Heart left ventricle (tissue), 16 donors: Measurements from ENCODE around the gene SELP. TPM values are rescaled to one million over a fixed set of nuclear protein-coding genes. Genes with fewer than 3 reads are reported as not detected.

Experiments used
- ATAC-seq, 4 donors: fragments of 200-7000 bp; cut with Tn5 transposase; one replicate each; pipeline ENCODE4 v1.9.1; 2020 to 2022; ENCODE audit warnings: moderate library complexity in 4 of 4, mild to moderate bottlenecking in 3 of 4, moderate number of reproducible peaks in 1 of 4
- DNase-seq, 5 donors: peaks; one replicate each; pipeline ENCODE4 v3.0.0-alpha.2; 2020
- H3K27ac ChIP-seq, 12 donors: fragments of 200-600 bp; sonication (generic) in 4 of 12; one replicate each; pipeline versions ENCODE4 v1.5.0 to v1.8.0; 2016 to 2022; ENCODE audit warnings: mild to moderate bottlenecking in 2 of 12
- H3K27me3 ChIP-seq, 9 donors: fragments of 200-600 bp; sonication (generic) in 2 of 9; one replicate each; pipeline versions ENCODE4 v1.5.1 to v1.8.0; 2016 to 2022; ENCODE audit warnings: mild to moderate bottlenecking in 3 of 9
- H3K36me3 ChIP-seq, 9 donors: fragments of 200-600 bp; sonication (generic) in 2 of 9; one replicate each; pipeline versions ENCODE4 v1.5.0 to v1.8.0; 2018 to 2022; ENCODE audit warnings: mild to moderate bottlenecking in 2 of 9
- H3K4me1 ChIP-seq, 12 donors: fragments of 200-600 bp; sonication (generic) in 4 of 12; one replicate each; pipeline versions ENCODE4 v1.5.0 to v1.8.0; 2016 to 2022; ENCODE audit warnings: mild to moderate bottlenecking in 3 of 12
- H3K4me3 ChIP-seq, 12 donors: fragments of 200-600 bp; sonication (generic) in 4 of 12; one replicate each; pipeline versions ENCODE4 v1.5.0 to v1.8.0; 2017 to 2022; ENCODE audit warnings: mild to moderate bottlenecking in 9 of 12, moderate library complexity in 4 of 12
- H3K9me3 ChIP-seq, 12 donors: fragments of 200-600 bp; sonication (generic) in 4 of 12; one replicate each; pipeline versions ENCODE4 v1.5.0 to v1.8.0; 2016 to 2022; ENCODE audit warnings: mild to moderate bottlenecking in 1 of 12
- CTCF ChIP-seq, 12 donors: fragments of 200-600 bp; sonication (generic) in 4 of 12; IDR thresholded peaks; one replicate each; pipeline versions ENCODE4 v1.5.0 to v1.8.0; 2018 to 2022; ENCODE audit warnings: antibody characterized with exemption in 12 of 12, mild to moderate bottlenecking in 5 of 12
- POLR2A ChIP-seq, 2 donors: fragments of 450-650 bp; IDR thresholded peaks; one replicate each; pipeline ENCODE4 v1.6.1; 2017; ENCODE audit warnings: antibody characterized with exemption in 2 of 2, mild to moderate bottlenecking in 2 of 2, moderate library complexity in 2 of 2
- WGBS, 4 donors: extraction: QIAGEN DNeasy Blood & Tissue Kit in 2 of 4; methylation state at CpG; one replicate each; pipeline versions ENCODE4 v1.1.5 to v1.1.7; 2013 to 2018; 5-methylcytosine and 5-hydroxymethylcytosine counted together
- intact Hi-C, 10 donors: fragments of 100-400 bp; cut with DNase I; formaldehyde crosslinking; loops; one replicate each; pipeline versions ENCODE4 v1.11.1 to v1.14.2; 2022
- polyA plus RNA-seq, 2 donors: library from polyadenylated mRNA; stranded (reverse); fragments of 200-250 nt; gene quantifications; one replicate each; pipeline ENCODE4 v1.2.3, GENCODE V29; 2013
- total RNA-seq, 9 donors: library from RNA; depleted of rRNA in 2 of 9; stranded (reverse); fragments of >200 nt in 2 of 9; fragmentation: NEBNext Ultra II Directional in 3 of 9; extraction: Animal tissue kit (Norgen Biotek cat#: 25700) in 3 of 9; gene quantifications; one replicate each; pipeline versions ENCODE4 v1.1.0 to v1.2.4, GENCODE V29; 2016 to 2023
- donor health status: ischemic (EF 13 %, LVEDD 7.1; RV severe dilation, severe dysfunction).
- donor health status: healthy with polysubstance abuse.
- donor health status: DM: no; HTN: yes; CAD: no.
- donor health status: DM: no; HTN: no; CAD: no.
- donor health status: ischemic (EF 25% LVEDD 6.9; RV normal size, moderate dysfunction).
- donor health status: ischemic (EF 25% LVEDD 5.7; RV mildly dilated, moderate dysfunction).
- donor health status: healthy.
- donor health status: DM: yes; HTN: yes; CAD: no.
- donor health status: ischemic (EF 35%, LVEDD 5.7; RV mildly dilated, moderate dysfunction).
- donor health status: nonischemic (EF 11% LVEDD 7.7; RV severe dilation, severe dysfunction).
- donor health status: DM: yes; HTN: yes; CAD: no.
- donor health status: PGD.
- donor health status: ischemic (EF 29% LVEDD 5.4; RV normal size, mild dysfunction).
- donor health status: nonischemic (EF 23%, LVEDD 6.1; RV moderate dilation, normal function).

Gene SELP
- total and polyA plus RNA-seq, 11 donors, result 1.1 to 9.7 (median 5.1) TPM

- H3K9me3 ChIP-seq, result no peaks in the 10 kb centered on the region
- TF ChIP-seq CTCF (IDR thresholded peaks at IDR 0.05) (no peak), POLR2A (IDR thresholded peaks at IDR 0.05) (no peak)
- H3K36me3 ChIP-seq, result no peaks in the 10 kb centered on the region
- ATAC-seq (peak in 2 of 4 donors; percentile 24 to 56), DNase-seq (no peak)
- no peak overlapping the region for H3K27ac ChIP-seq
- WGBS, 4 donors, result 43 to 57% (median 49%) methylated on average over 3 of the region's 3 CpGs
- no peak overlapping the region for H3K4me3 ChIP-seq
- H3K4me1 ChIP-seq, result no peaks in the 10 kb centered on the region
- peaks cover 0 to 8% (median 0%) of the 10 kb centered on the region in 9 donors for H3K27me3 ChIP-seq
- intact Hi-C loops, result loop anchor here in 2 of 10 donors (5.0 kb wide), 2 partner anchors 121 to 211 kb away; no protein-coding TSS in a partner anchor
Observed at GRCh38 chr1:169595764-169596711, 33.9 kb downstream of the SELP start.

DNA sequence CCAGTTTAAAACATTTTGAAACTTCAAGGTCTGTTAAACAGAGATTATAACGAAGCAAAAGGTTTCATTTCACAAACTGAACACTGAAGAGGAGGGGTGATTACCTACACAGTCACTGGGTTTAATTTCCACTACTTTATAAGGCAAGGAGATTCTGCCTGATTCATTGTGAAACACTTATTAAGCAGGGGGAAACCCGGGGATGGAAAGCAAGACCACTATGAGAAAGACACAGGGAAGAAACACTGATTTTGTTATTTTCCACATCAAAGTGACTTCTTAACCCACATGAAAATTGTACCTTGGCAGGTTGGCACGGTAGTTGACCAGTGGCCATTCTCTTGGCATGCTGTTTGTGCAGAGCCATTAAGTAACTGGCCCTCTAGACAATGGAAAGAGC is 35.5 kb downstream of the SELP start:
- H3K36me3 ChIP-seq, result no peaks in the 10 kb centered on the region
- WGBS, 4 donors, result 60 to 65% (median 63%) methylated on average over 3 of the region's 3 CpGs
- no peaks in the 10 kb centered on the region for H3K9me3 ChIP-seq
- H3K27me3 ChIP-seq, result peaks cover 0 to 8% (median 0%) of the 10 kb centered on the region in 9 donors
- intact Hi-C loops, result no loop called here
- H3K4me1 ChIP-seq, result no peaks in the 10 kb centered on the region
- no peak for ATAC-seq
- TF ChIP-seq CTCF (IDR thresholded peaks at IDR 0.05) (no peak), POLR2A (IDR thresholded peaks at IDR 0.05) (no peak)
- no peak overlapping the region for H3K27ac ChIP-seq
- DNase-seq, result no peak
- no peak overlapping the region for H3K4me3 ChIP-seq

DNA sequence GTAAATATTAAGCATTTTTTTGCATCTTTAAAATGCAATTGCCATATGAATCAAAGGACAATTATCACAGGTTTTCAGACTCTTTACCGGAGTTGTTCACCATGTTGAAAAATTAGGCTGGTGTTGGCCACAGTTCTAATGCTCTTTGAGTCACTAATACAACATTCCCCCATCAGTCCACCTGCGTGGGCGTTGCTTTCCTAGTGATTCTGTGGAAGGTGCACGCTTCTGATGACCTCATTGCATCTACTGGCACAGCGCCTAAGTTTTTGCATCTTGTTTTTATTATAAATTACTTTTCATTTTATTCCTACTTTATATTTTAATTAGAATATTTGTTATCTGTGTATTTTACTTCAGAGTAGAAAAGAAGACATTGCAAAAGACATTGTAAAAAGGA is 39.0 kb downstream of the SELP start:
- WGBS, 4 donors, result 77 to 86% (median 85%) methylated on average over 5 of the region's 5 CpGs
- peaks cover 0 to 9% (median 0%) of the 10 kb centered on the region in 9 donors for H3K27me3 ChIP-seq
- no peak for DNase-seq
- no peak for ATAC-seq
- no peak overlapping the region for H3K4me3 ChIP-seq
- no peak for TF ChIP-seq POLR2A (IDR thresholded peaks at IDR 0.05)
- no peak for TF ChIP-seq CTCF (IDR thresholded peaks at IDR 0.05)
- intact Hi-C loops, result no loop called here
- H3K4me1 ChIP-seq, result peaks cover 0 to 12% (median 8%) of the 10 kb centered on the region in 12 donors
- H3K9me3 ChIP-seq, result no peaks in the 10 kb centered on the region
- no peak overlapping the region for H3K27ac ChIP-seq
- no peaks in the 10 kb centered on the region for H3K36me3 ChIP-seq

DNA sequence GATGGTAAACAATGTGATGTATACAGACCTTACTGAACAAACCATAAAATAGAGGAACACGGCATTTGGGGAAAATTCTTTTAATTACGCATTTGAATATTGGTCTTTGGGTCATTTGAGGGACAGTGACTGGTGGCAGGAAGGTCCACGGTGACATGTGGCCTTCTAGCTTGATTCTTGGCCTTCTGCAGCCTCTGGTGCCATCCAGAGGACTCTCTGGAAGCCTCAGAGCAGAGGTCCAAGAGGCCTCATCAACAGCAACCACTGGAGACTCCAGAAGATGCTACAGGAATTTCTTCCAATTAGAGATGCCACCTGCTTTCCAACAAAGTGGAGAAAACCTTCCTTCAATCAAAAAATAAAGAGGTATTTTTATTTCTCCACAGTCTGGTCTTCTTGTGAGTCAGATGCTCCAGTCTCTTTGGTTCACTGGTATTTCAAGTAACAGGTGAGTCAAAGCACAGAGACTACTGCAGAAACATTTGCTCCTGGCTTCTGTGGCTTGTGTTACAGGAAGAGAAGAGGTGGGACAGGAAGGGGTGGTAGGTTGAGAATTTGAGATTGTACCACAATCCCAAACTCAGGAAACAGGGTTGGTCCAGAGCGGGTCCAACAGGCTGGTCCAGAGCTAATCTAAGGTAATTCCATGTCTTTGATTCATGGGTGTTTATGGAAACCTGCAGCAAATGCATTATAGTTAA is 41.0 kb downstream of the SELP start:
- TF ChIP-seq POLR2A (IDR thresholded peaks at IDR 0.05) (no peak), CTCF (IDR thresholded peaks at IDR 0.05) (no peak)

More for the DNA sequence above, 41.0 kb downstream of the SELP start:
- intact Hi-C loops, result loop anchor here in 2 of 10 donors (2.0 to 5.0 kb wide), 2 partner anchors 40 to 123 kb away; partner anchors contain the start of gene SELL (in 1 of the 2)
- DNase-seq, result no peak
- no peaks in the 10 kb centered on the region for H3K36me3 ChIP-seq
- peaks cover 0 to 19% (median 0%) of the 10 kb centered on the region in 9 donors for H3K27me3 ChIP-seq
- H3K27ac ChIP-seq, result no peak overlapping the region
- ATAC-seq, result no peak
- H3K4me3 ChIP-seq, result no peak overlapping the region
- 77 to 84% (median 80%) methylated on average over 4 of the region's 4 CpGs for WGBS, 4 donors
- H3K4me1 ChIP-seq, result peaks cover 0 to 23% (median 9%) of the 10 kb centered on the region in 12 donors
- no peaks in the 10 kb centered on the region for H3K9me3 ChIP-seq
